GM18526 (cell line): ENCODE data around the gene NOG.

ENCODE experiments used
- POLR2A ChIP-seq: IDR thresholded peaks from 3 replicates; pipeline ENCODE4 v1.6.1; 2011; ENCODE audit not compliant: insufficient read length; ENCODE audit errors: extremely low read depth

NOG gene

GRCh38 chr17:56641894-56642293, 48.4 kb downstream of the NOG start:
- no peak for TF ChIP-seq POLR2A

DNA sequence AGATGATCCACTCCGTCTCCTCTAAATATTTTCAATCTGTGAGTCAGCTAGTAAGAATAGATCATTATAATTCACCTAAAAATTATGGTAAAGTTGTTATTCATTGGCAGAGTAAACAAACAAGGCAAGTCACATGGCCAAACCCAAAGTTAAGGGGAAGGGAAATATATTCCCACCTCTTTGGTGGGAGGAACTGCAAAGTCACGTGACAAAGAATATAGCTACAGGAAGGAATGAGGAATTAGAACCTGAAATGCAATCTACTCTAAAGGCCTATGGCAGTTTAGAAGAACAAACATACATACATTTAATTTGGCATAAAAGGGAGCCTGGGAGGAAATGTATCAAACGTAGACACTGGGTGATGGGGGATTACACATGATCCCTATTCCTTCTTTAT, 48.9 kb downstream of the NOG start:
- TF ChIP-seq POLR2A, result no peak
